ENCODE measurements around the gene CTCFL.

The CTCFL gene

DNA sequence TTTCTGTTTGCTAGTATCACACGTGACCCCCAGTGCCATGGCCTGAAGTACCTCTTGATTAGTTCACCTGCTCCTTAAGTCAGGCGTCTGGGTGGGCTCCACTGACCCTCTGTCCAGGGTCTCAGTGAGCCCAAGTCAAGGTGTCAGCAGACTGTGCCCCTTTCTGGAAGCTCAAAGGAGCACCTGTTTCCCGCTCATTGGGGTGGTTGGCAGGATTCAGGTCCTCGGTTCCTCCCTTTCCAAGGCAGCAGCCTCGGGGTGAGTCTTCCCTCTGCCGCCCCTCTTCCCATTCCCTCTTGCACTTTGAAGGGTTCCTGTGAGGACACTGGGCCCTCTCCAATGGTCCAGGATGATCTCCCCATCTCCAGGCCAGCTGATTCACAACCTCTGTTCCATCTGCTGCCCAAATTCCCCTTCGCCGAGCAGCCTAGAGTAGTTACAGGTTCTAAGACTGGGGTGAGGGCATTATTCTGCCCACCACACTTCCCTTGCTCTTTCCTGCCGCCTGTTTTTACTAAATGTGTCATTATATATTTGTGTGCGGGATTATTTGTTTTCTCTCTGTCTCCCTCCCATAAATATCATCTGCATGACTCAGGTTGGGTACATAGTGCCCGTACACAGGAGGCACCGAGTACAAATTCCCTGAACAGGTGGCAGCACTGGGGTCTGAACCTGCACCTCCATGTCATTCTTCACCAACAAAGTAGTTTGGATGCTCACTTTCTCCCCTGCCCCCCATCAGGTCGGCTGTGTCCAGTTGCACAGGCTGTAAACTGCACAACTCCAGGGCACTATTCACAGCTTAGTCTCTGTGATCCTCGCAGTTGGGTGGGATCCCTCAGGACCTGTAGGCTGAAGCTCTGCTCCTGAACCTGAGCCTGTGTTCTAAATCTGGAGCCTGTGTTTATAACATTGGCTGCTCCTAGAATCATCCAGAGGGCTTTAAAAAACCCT lies 75.3 kb downstream of the CTCFL start:
- TF ChIP-seq, protein P1, sequence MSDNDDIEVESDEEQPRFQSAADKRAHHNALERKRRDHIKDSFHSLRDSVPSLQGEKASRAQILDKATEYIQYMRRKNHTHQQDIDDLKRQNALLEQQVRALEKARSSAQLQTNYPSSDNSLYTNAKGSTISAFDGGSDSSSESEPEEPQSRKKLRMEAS (IDR thresholded peaks at IDR 0.05) = no peak
- TF ChIP-seq FOXM1 (IDR thresholded peaks at IDR 0.05; ENCODE audit: borderline replicate concordance, low read depth) (no peak), EGR1 (IDR thresholded peaks at IDR 0.05) (no peak), CREB1 (IDR thresholded peaks at IDR 0.05; ENCODE audit: low read depth) (no peak), CEBPB (IDR thresholded peaks at IDR 0.05) (no peak), YY1 (IDR thresholded peaks at IDR 0.05; ENCODE audit: low read depth) (no peak), RAD21 (IDR thresholded peaks at IDR 0.05; ENCODE audit: low read depth) (no peak), NFIC (IDR thresholded peaks at IDR 0.05) (no peak), ZBTB7A (IDR thresholded peaks at IDR 0.05; ENCODE audit: low read depth) (no peak), EP300 (IDR thresholded peaks at IDR 0.05; ENCODE audit: borderline replicate concordance) (no peak), TEAD4 (IDR thresholded peaks at IDR 0.05) (no peak), TAF1 (IDR thresholded peaks at IDR 0.05; ENCODE audit: low read depth) (no peak)
- TF ChIP-seq, protein P2, sequence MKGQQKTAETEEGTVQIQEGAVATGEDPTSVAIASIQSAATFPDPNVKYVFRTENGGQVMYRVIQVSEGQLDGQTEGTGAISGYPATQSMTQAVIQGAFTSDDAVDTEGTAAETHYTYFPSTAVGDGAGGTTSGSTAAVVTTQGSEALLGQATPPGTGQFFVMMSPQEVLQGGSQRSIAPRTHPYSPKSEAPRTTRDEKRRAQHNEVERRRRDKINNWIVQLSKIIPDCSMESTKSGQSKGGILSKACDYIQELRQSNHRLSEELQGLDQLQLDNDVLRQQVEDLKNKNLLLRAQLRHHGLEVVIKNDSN (IDR thresholded peaks at IDR 0.05) = no peak
- TF ChIP-seq, protein P3, sequence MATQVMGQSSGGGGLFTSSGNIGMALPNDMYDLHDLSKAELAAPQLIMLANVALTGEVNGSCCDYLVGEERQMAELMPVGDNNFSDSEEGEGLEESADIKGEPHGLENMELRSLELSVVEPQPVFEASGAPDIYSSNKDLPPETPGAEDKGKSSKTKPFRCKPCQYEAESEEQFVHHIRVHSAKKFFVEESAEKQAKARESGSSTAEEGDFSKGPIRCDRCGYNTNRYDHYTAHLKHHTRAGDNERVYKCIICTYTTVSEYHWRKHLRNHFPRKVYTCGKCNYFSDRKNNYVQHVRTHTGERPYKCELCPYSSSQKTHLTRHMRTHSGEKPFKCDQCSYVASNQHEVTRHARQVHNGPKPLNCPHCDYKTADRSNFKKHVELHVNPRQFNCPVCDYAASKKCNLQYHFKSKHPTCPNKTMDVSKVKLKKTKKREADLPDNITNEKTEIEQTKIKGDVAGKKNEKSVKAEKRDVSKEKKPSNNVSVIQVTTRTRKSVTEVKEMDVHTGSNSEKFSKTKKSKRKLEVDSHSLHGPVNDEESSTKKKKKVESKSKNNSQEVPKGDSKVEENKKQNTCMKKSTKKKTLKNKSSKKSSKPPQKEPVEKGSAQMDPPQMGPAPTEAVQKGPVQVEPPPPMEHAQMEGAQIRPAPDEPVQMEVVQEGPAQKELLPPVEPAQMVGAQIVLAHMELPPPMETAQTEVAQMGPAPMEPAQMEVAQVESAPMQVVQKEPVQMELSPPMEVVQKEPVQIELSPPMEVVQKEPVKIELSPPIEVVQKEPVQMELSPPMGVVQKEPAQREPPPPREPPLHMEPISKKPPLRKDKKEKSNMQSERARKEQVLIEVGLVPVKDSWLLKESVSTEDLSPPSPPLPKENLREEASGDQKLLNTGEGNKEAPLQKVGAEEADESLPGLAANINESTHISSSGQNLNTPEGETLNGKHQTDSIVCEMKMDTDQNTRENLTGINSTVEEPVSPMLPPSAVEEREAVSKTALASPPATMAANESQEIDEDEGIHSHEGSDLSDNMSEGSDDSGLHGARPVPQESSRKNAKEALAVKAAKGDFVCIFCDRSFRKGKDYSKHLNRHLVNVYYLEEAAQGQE (IDR thresholded peaks at IDR 0.05; ENCODE audit: low read depth) = no peak

DNA sequence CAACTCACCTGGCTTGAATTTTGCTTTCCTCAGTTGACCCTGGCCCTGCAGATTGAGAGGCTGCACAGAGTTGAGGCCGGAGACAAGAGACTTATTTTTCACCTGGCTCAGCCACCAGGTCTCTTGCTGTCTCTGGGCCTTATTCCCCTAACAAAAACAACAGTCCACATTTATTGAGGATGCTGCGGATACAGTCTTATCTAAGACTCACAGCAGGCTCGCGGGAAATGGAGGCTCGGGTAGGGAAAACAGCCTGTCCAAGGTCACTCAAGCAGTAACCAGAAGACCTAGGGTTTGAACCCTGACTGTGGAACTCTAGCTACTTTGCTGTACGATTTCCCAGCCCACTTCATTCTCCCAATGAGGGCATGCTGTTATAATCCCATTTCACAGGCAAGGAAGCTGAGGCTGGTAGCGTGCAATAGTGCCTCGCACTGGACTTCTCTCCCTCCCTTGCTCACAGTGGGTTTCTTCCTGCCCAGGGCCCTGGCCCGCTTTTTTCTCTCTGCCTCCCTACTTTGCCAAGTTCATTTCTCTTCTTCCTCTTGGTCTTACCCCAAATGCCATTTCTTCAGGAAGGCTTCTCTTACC lies 76.1 kb downstream of the CTCFL start:
- TF ChIP-seq FOXM1 (IDR thresholded peaks at IDR 0.05; ENCODE audit: borderline replicate concordance, low read depth) (no peak), NFIC (IDR thresholded peaks at IDR 0.05) (no peak), TAF1 (IDR thresholded peaks at IDR 0.05; ENCODE audit: low read depth) (no peak), CEBPB (IDR thresholded peaks at IDR 0.05) (no peak), YY1 (IDR thresholded peaks at IDR 0.05; ENCODE audit: low read depth) (no peak), ZBTB7A (IDR thresholded peaks at IDR 0.05; ENCODE audit: low read depth) (no peak)
- TF ChIP-seq, protein P2 (IDR thresholded peaks at IDR 0.05) = no peak
